ENCODE data around the gene PDP2.

Gene PDP2

DNA sequence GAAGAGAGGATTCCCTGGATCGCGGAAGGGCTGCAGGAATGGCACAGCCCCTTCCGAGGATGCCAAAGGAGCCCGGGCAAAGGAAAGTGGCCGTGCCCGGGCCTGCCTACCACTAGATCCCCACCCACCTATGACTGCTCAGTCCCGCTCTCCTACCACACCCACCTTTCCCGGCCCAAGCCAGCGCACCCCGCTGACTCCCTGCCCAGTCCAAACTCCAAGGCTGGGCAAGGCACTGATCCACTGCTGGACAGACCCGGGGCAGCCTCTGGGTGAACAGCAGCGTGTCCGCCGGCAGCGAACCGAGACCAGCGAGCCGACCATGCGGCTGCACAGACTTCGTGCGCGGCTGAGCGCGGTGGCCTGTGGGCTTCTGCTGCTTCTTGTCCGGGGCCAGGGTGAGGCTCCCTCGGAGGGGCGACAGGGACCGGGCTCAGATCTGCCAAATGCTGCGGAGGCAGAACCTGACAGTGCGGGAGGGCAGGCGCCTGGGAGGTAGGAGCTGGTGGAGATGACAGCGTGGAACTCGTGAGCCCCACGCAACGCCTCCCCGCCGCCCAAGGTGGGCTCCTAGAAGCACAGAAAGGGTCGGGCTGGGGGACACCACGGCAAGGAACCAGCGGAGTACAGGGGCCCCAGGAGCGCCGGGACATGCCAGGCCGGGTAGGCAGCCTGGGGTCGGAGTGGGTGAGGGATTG lies 55.1 kb downstream of the PDP2 start, which contains the start of gene CES2:
CES2 (plus strand) TSS at position 203 of the 698 bp plus-strand sequence; CDS start at position 323, 120 bp downstream.
- DNase-seq (ENCODE audit: low spot score) = no peak

DNA sequence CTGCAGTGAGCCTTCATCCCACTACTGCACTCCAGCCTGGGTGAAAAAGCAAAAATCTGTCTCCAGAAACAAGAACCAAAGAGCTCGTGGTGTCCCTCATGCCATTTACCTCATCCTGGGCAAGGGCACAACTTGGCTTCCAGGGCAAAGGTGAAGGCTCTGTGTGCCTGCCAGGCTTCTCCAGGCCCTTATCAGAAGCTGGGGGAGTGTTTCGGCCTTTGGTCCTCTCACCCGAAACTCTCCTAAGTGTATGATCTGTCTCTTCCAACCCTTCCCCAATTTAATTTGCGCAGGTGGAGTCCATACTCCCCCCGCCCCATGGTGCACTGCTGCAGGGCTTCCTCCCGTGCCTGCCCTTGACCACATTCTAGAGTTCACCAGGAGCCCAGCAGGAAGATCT lies 56.1 kb downstream of the PDP2 start:
- no peak for DNase-seq (ENCODE audit: low spot score)

DNA sequence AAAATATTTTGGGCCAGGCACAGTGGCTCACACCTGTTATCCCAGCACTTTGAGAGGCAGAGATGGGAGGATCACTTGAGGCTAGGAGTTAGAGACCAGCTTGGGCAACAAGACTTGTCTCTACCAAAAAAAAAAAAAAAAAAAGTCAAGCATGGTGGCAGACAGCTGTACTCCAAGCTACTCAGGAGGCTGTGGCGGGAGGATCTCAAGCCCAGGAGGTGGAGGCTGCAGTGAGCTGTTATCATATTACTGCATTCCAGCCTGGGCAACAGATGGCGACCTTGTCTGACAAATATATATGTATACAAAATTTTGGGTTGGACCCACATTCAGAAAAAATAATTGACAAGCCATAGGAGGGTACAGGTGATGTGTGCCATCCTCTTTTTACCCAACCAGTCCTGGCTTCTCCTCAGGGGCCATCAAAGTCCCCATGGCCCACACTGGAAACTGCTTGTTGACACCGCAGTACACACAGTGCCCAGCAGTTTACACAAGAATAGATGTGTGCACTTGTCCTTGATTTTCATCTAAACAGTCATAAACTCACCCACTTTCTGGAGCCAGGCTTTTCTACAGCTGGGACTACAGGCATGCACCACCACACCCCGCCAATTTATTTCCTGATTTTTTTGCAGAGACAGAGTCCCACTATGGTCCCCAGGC lies 56.7 kb downstream of the PDP2 start:
- DNase-seq (ENCODE audit: low spot score) = no peak

DNA sequence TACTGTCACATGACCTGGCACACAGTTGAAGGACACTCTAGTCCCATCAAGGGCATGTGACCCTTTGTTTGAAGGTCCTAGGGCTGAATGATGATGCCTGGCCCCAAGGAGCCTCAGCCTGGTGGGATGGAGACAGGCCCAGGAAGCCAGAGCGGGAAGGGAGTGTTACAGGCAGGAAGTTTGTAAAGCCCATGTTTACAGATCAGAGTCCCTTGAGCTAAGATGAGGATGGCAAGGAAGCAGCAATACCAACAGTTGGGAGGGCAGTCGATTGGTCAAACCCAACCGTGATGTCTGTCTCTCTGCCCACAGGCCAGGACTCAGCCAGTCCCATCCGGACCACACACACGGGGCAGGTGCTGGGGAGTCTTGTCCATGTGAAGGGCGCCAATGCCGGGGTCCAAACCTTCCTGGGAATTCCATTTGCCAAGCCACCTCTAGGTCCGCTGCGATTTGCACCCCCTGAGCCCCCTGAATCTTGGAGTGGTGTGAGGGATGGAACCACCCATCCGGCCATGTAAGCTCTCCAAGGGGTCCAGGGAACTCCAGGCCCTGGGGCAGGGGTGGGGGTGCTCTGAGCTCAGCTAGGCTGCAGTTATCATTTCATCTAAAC lies 57.5 kb downstream of the PDP2 start:
- DNase-seq (ENCODE audit: low spot score) = no peak

DNA sequence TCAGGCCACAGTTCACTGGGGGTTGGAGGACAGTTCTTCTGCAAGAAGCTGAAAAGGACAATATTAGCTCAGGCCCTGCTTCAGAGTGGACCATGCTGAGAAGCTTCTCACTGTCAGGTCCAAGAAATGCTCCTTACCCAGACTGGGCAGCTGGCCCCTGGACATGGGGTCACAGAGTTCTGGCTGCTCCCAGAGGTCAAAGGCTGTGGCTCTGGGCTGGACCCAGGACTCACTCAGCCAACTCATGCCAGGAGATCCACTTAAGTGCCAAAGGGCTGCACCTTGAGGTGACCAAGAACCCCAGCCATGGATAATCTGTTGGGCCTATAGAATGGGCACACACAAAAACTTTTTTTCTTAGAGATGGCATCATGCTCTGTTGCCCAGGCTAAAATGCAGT lies 59.1 kb downstream of the PDP2 start:
- DNase-seq (ENCODE audit: low spot score) = no peak

DNA sequence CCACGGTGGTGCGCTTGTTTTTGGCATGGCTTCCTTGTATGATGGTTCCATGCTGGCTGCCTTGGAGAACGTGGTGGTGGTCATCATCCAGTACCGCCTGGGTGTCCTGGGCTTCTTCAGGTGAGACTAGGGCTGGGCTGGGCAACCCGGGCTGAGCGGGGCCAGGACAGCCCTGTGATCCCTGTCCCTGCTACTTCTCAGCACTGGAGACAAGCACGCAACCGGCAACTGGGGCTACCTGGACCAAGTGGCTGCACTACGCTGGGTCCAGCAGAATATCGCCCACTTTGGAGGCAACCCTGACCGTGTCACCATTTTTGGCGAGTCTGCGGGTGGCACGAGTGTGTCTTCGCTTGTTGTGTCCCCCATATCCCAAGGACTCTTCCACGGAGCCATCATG lies 59.9 kb downstream of the PDP2 start:
- no peak for DNase-seq (ENCODE audit: low spot score)

Data from CD4-positive, alpha-beta T cell treated with Interleukin-6 at 100 ng/mL for 8 hours (primary cell).